ENCODE measurements around the gene PLA1A. TPM values are rescaled to one million over a fixed set of nuclear protein-coding genes. Genes with fewer than 3 reads are reported as not detected.
"Not testable (repeated sequence)": the region's sequence is repeated elsewhere in the genome, so short reads cannot be mapped to it uniquely, and the experiment has no call there.

Gene PLA1A
- total RNA-seq, 1 donor from 2014 or later = 1.6 TPM

GRCh38 chr3:119675188-119675874 lies 77.6 kb downstream of the PLA1A start:
- intact Hi-C loops (cut with DNase I) = loop anchor here (5.0 kb wide), 2 partner anchors 78 to 398 kb away; partner anchors contain the start of gene PLA1A
- no peak for ATAC-seq (ENCODE audit: poor library complexity)

GRCh38 chr3:119676020-119676419 lies 78.3 kb downstream of the PLA1A start:
- DNase-seq = no peak
- ATAC-seq (ENCODE audit: poor library complexity) = no peak
- intact Hi-C loops (cut with DNase I) = loop anchor here (5.0 kb wide), 2 partner anchors 79 to 399 kb away; partner anchors contain the start of gene PLA1A

More at GRCh38 chr3:119675188-119675874, 77.6 kb downstream of the PLA1A start:
- DNase-seq = no peak

DNA sequence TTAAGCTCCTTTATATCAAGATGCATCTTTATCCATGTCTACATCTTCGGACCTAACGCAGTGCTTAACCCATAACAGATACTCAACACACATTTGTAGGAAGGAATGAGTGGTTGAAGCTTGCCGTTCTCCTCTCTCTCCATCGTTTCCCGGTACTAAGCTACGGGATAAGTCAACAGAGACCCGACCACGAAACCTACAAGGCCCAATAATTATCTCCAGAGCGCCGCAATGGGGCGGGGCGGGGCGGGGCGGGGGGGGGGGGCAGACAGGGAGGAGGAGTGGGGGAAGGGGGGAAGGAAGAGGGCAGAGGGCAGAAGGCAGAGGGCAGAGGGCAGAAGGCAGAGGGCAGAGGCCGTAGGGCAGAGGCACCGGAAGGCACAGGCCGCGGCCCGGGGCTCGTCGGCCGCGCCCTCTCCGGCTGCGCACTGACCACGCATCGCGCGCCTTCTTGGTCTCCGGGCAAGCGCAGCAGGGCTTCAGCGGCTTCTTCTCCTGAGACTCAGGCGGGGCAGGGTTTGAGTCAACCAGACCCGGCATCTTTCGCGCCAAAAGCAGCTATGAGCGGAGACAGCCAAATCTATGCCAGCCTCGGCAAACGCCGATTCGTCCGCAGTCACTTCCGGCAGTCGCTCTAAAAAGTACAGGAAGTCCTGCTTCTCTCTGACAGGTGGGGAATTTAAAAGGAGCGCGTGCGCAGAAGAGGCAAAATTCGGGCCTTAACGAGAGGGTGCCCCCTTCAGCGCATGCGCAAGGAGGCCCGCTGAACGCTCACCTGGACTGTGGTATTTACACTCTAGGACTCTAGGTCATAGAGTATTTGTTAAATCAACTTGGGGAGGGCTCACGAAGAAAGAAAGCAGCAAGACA lies 79.3 kb downstream of the PLA1A start, which contains the start of gene COX17:
Gene COX17 (minus strand): TSS at position 636 of the 870 bp plus-strand sequence. CDS start 96 bp downstream, at position 540.
- DNase-seq (peak; percentile 96), ATAC-seq (ENCODE audit: poor library complexity) (peak; percentile 91)
- intact Hi-C loops (cut with DNase I) = loop anchor here (5.0 kb wide), 2 partner anchors 80 to 400 kb away; partner anchors contain the start of gene PLA1A

DNA sequence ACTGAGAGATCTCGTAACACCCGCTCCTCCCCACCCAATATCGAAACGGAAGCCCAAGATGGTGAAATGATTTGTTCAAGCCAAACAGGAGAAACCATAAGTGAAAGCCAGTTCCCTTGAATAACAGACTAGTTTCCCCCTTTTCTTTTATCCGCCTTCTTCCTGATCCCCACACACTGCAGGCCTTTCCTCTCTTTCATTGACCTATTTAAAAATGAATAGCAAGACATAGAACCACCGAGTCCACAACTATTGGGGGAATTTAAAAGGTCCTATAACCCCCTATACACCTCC lies 79.9 kb downstream of the PLA1A start:
- intact Hi-C loops (cut with DNase I) = loop anchor here (5.0 kb wide), 2 partner anchors 80 to 400 kb away; partner anchors contain the start of gene PLA1A
- ATAC-seq (ENCODE audit: poor library complexity) = no peak
- no peak for DNase-seq

DNA sequence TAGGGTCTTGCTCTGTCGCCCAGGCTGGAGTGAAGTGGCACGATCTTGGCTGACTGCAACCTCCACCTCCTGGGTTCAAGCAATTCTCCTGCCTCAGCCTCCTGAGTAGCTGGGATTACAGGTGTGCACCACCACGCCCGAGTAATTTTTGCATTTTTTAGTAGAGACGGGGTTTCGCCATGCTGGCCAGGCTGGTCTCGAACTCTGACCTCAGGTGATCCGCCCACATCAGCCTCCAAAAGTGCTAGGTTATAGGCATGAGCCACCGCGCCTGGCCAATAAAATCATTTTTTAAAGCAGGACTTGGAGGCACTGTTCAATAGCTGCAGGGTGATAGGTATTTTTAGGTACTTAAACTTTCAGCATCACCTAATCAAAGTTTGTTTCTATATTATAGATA lies 80.5 kb downstream of the PLA1A start:
- intact Hi-C loops (cut with DNase I) = loop anchor here (5.0 kb wide), 2 partner anchors 81 to 401 kb away; partner anchors contain the start of gene PLA1A
- not testable (repeated sequence) for DNase-seq; ATAC-seq (ENCODE audit: poor library complexity)

Other genes with a start within 250 kb of the PLA1A start
- 15.0 TPM for gene TMEM39A, start 134.3 kb upstream of the PLA1A start, total RNA-seq
- gene POGLUT1, start 128.9 kb upstream of the PLA1A start, total RNA-seq = 4.6 TPM
- gene TIMMDC1, start 99.3 kb upstream of the PLA1A start, total RNA-seq = 331 TPM
- gene CD80, start 38.3 kb upstream of the PLA1A start, total RNA-seq = not detected
- gene ADPRH, start 18.4 kb upstream of the PLA1A start, total RNA-seq = 12.2 TPM
- 538 TPM for gene POPDC2, start 62.7 kb downstream of the PLA1A start, total RNA-seq
- 168 TPM for gene COX17, start 79.5 kb downstream of the PLA1A start, total RNA-seq
- 0.75 TPM for gene CFAP91, start 105.1 kb downstream of the PLA1A start, total RNA-seq
- 0.11 TPM for gene NR1I2, start 184.2 kb downstream of the PLA1A start, total RNA-seq

All from Right ventricle myocardium superior (tissue), 1 donor.